HG03442 (cell line): ENCODE data around the gene ASPHD1.
"Not testable (repeated sequence)": the region's sequence is repeated elsewhere in the genome, so short reads cannot be mapped to it uniquely, and the experiment has no call there.

Experiments
- ATAC-seq: cut with Tn5 transposase; IDR thresholded peaks from one replicate; pipeline ENCODE4 v1.9.1; 2021; ENCODE audit warnings: mild to moderate bottlenecking, moderate library complexity; ENCODE audit not compliant: unreplicated experiment

ASPHD1 gene

GRCh38 chr16:29927070-29927905, 27.0 kb downstream of the ASPHD1 start:
- no peak for ATAC-seq

- not testable (repeated sequence) for ATAC-seq
These were observed 31.5 kb downstream of the ASPHD1 start for GRCh38 chr16:29931750-29932149.

- no peak for ATAC-seq
These were observed 40.4 kb downstream of the ASPHD1 start for GRCh38 chr16:29940656-29941055.

- no peak for ATAC-seq
These were observed 43.8 kb downstream of the ASPHD1 start for GRCh38 chr16:29943846-29944799.

GRCh38 chr16:29947897-29948296, 47.6 kb downstream of the ASPHD1 start:
- ATAC-seq = no peak

GRCh38 chr16:29950806-29951461, 50.6 kb downstream of the ASPHD1 start:
- no peak for ATAC-seq

- no peak for ATAC-seq
These were observed 51.5 kb downstream of the ASPHD1 start for GRCh38 chr16:29951625-29952365.
